Measurements from ENCODE around the gene DDRGK1. TPM values are rescaled to one million over a fixed set of nuclear protein-coding genes. Genes with fewer than 3 reads are reported as not detected.

Gene DDRGK1
- total RNA-seq, 1 donor from 2014 or later = 62.7 TPM

DNA sequence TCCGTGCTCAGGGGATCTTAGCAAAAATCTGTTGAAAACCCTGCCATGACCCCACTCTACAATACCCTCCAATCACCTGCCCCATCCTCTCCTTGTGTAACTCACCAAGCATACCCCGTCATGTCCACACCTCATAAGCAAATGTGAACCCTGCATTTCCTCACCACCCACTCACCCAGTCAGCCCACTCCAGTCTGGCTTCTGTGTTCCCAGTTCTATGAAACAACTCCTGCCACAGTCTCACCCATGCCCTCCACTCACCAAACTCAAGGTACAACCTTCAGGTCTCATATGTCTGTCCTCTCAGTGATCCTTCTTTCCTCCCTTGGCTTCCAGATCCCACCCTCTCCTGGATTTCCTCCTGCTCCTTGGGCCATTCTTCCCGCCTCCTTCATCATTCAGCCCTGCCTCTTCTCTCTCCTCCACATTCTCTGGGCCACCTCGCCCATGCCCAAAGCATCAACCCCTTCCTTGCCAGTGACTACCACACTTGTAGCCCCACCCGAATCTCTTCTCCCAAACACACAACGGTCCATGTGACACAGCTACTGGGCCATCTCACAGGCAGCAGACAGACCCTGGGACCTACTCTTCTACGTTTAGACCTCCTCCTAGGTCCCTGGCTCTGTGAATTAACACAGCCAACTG is 8.8 kb downstream of the DDRGK1 start:
- no peak for TF ChIP-seq CTCF (IDR thresholded peaks at IDR 0.05; ENCODE audit: unreplicated experiment)
- H3K36me3 Mint-ChIP-seq = peaks cover 59% of the 10 kb centered on the region
- no peak for DNase-seq (ENCODE audit: low spot score in 2 of 2, unreplicated experiment in 2 of 2)

GRCh38 chr20:3194617-3195280 is 9.7 kb downstream of the DDRGK1 start:
- TF ChIP-seq CTCF (IDR thresholded peaks at IDR 0.05; ENCODE audit: unreplicated experiment) = no peak
- Mint-ChIP-seq H3K9me3 (no peaks in the 10 kb centered on the region), H3K27ac (no peak overlapping the region), H3K27me3 (ENCODE audit: low read depth) (no peaks in the 10 kb centered on the region), H3K36me3 (peaks cover 54% of the 10 kb centered on the region), H3K4me1 (no peaks in the 10 kb centered on the region), H3K4me3 (no peak overlapping the region)
- no peak for DNase-seq (ENCODE audit: low spot score in 2 of 2, unreplicated experiment in 2 of 2)

More for the DNA sequence above, 8.8 kb downstream of the DDRGK1 start:
- Mint-ChIP-seq H3K27me3 (ENCODE audit: low read depth) (no peaks in the 10 kb centered on the region), H3K27ac (no peak overlapping the region), H3K4me1 (no peaks in the 10 kb centered on the region), H3K9me3 (no peaks in the 10 kb centered on the region), H3K4me3 (no peak overlapping the region)

GRCh38 chr20:3193806-3194616 is 10.5 kb downstream of the DDRGK1 start:
- H3K36me3 Mint-ChIP-seq = peaks cover 52% of the 10 kb centered on the region
- TF ChIP-seq CTCF (IDR thresholded peaks at IDR 0.05; ENCODE audit: unreplicated experiment) = no peak

DNA sequence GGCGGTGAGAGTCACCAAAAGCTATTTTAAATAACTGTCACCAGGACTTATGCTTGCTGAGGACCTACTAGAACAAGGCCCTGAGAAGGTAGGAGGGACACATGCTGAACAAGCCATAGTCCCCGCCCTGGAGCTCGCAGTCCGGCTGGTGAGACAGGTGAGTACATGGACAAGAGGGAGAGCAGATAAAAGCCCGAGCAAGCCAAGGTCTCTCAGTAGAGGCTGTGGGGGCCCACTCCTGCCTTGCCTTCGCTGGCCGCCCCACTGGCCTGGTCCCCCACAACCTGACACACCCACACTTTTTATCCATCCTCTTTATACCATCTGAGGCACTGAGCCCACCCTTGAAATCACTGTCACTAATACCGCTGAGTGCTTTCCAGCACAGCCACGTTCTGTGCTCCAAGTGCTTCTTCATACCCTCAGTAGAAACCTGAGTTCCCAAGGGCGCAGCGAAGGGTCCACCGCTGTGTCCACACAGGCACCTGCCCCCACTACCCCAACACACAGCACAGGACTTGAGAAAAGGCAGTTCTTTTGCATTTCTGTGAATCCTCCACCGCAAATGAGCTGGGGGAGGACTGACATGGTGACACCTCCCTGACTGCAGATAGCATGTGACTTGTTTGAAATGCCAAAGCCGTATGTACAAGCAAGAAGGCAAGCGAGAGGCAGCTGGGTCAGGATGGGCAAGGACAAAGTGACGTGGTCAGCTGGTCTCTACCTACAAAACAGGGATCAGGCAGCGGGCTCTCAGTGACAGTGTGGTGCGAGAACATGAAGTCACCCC is 12.1 kb downstream of the DDRGK1 start:
- no peak for DNase-seq (ENCODE audit: low spot score in 2 of 2, unreplicated experiment in 2 of 2)
- Mint-ChIP-seq H3K27me3 (ENCODE audit: low read depth) (no peaks in the 10 kb centered on the region), H3K36me3 (peaks cover 44% of the 10 kb centered on the region), H3K27ac (no peak overlapping the region), H3K4me3 (no peak overlapping the region), H3K4me1 (no peaks in the 10 kb centered on the region), H3K9me3 (no peaks in the 10 kb centered on the region)
- TF ChIP-seq CTCF (IDR thresholded peaks at IDR 0.05; ENCODE audit: unreplicated experiment) = no peak

More at GRCh38 chr20:3193806-3194616, 10.5 kb downstream of the DDRGK1 start:
- DNase-seq (ENCODE audit: low spot score in 2 of 2, unreplicated experiment in 2 of 2) = no peak
- H3K27me3 Mint-ChIP-seq (ENCODE audit: low read depth) = no peaks in the 10 kb centered on the region
- no peaks in the 10 kb centered on the region for H3K4me1 Mint-ChIP-seq
- no peaks in the 10 kb centered on the region for H3K9me3 Mint-ChIP-seq
- H3K27ac Mint-ChIP-seq = no peak overlapping the region
- H3K4me3 Mint-ChIP-seq = no peak overlapping the region

- no peak for TF ChIP-seq CTCF (IDR thresholded peaks at IDR 0.05; ENCODE audit: unreplicated experiment)
- Mint-ChIP-seq H3K4me1 (no peaks in the 10 kb centered on the region), H3K9me3 (no peaks in the 10 kb centered on the region), H3K27ac (no peak overlapping the region), H3K36me3 (peaks cover 36% of the 10 kb centered on the region), H3K27me3 (ENCODE audit: low read depth) (no peaks in the 10 kb centered on the region), H3K4me3 (no peak overlapping the region)
- DNase-seq (ENCODE audit: low spot score in 2 of 2, unreplicated experiment in 2 of 2) = no peak
Measured at GRCh38 chr20:3190681-3191111, 13.8 kb downstream of the DDRGK1 start.
